HEK293T (cell line): Measurements from ENCODE around the gene CFAP410.

Experiments
- FOXM1 ChIP-seq: fragments of 450-650 bp; IDR thresholded peaks from 2 replicates; pipeline ENCODE4 v1.6.1; 2017; ENCODE audit warnings: mild to moderate bottlenecking, borderline replicate concordance
- NFRKB ChIP-seq: fragments of 450-650 bp; IDR thresholded peaks from 2 replicates; pipeline ENCODE4 v1.6.1; 2016; ENCODE audit warnings: mild to moderate bottlenecking, moderate library complexity
- SUZ12 ChIP-seq: fragments of 450-650 bp; IDR thresholded peaks from 2 replicates; pipeline ENCODE4 v1.6.1; 2016; ENCODE audit warnings: mild to moderate bottlenecking
- TARDBP ChIP-seq: fragments of 450-650 bp; IDR thresholded peaks from 2 replicates; pipeline ENCODE4 v1.6.1; 2016
- TF ChIP-seq, protein P1 (sequence below): fragments of 450-650 bp; IDR thresholded peaks from 2 replicates; pipeline ENCODE4 v1.6.1; 2016

- no peak for TF ChIP-seq FOXM1
- TF ChIP-seq, protein P1, sequence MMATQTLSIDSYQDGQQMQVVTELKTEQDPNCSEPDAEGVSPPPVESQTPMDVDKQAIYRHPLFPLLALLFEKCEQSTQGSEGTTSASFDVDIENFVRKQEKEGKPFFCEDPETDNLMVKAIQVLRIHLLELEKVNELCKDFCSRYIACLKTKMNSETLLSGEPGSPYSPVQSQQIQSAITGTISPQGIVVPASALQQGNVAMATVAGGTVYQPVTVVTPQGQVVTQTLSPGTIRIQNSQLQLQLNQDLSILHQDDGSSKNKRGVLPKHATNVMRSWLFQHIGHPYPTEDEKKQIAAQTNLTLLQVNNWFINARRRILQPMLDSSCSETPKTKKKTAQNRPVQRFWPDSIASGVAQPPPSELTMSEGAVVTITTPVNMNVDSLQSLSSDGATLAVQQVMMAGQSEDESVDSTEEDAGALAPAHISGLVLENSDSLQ: no peak
- no peak for TF ChIP-seq TARDBP
- no peak for TF ChIP-seq SUZ12
- no peak for TF ChIP-seq NFRKB
Measured at GRCh38 chr21:44299085-44299457, 40.1 kb downstream of the CFAP410 start.
